ENCODE results near the gene MUSTN1.

- TF ChIP-seq CTCF (IDR thresholded peaks at IDR 0.05; ENCODE audit: low read length) (no peak), EZH2 (IDR thresholded peaks at IDR 0.05; ENCODE audit: borderline replicate concordance, low read length) (no peak)
Observed at GRCh38 chr3:52800079-52800478, 34.7 kb downstream of the MUSTN1 start.
